ENCODE measurements around the gene LRBA. TPM values are rescaled to one million over a fixed set of nuclear protein-coding genes. Genes with fewer than 3 reads are reported as not detected.

LRBA gene
- total RNA-seq, 2 donors from 2014 or later = 37.7 to 70.5 TPM

GRCh38 chr4:150628073-150628472 lies 387.0 kb downstream of the LRBA start:
- Mint-ChIP-seq H3K27ac (no peak overlapping the region), H3K4me1 (ENCODE audit: low read depth in 2 of 2) (peaks cover 17 to 18% of the 10 kb centered on the region in 2 donors), H3K36me3 (peaks cover 13% of the 10 kb centered on the region), H3K27me3 (no peaks in the 10 kb centered on the region), H3K4me3 (no peak overlapping the region), H3K9me3 (no peaks in the 10 kb centered on the region)
- ATAC-seq (no peak), DNase-seq (ENCODE audit: low spot score) (no peak)

- no peak for DNase-seq (ENCODE audit: low spot score)
- peaks cover 6 to 10% of the 10 kb centered on the region in 2 donors for H3K4me1 Mint-ChIP-seq (ENCODE audit: low read depth in 2 of 2)
- H3K9me3 Mint-ChIP-seq = no peaks in the 10 kb centered on the region
- H3K4me3 Mint-ChIP-seq = no peak overlapping the region
- no peaks in the 10 kb centered on the region for H3K27me3 Mint-ChIP-seq
- peak overlapping the region in 1 of 2 donors; percentile 70 for H3K27ac Mint-ChIP-seq
- ATAC-seq = peak in 1 of 2 donors; percentile 45
- H3K36me3 Mint-ChIP-seq = peaks cover 8% of the 10 kb centered on the region
Observed at GRCh38 chr4:150625033-150625432, 390.1 kb downstream of the LRBA start.

- H3K36me3 Mint-ChIP-seq = peaks cover 8% of the 10 kb centered on the region
- no peak overlapping the region for H3K4me3 Mint-ChIP-seq
- H3K27me3 Mint-ChIP-seq = no peaks in the 10 kb centered on the region
- no peak for ATAC-seq
- no peak overlapping the region for H3K27ac Mint-ChIP-seq
- no peak for DNase-seq (ENCODE audit: low spot score)
- peaks cover 6 to 7% of the 10 kb centered on the region in 2 donors for H3K4me1 Mint-ChIP-seq (ENCODE audit: low read depth in 2 of 2)
- H3K9me3 Mint-ChIP-seq = no peaks in the 10 kb centered on the region
Observed at GRCh38 chr4:150624055-150624454, 391.0 kb downstream of the LRBA start.

DNA sequence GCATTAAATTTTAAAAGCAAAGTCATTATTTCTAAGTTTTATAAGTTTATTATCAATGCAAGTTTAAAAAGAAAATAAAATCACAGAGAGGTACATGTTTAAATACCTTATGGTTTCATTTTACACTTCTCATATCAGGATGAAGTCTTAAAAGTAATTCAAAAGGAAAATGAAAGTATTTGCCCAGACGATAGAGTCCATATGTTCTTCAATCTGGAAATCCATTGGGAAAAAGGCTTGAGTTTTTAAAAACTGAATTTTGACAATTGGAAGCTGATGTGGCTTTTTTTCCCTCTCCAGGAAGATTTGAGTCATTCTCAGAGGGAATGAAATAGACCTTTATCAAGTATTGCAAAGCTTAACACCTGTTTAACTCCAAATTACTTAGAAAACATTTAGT lies 396.0 kb downstream of the LRBA start:
- peaks cover 0 to 3% of the 10 kb centered on the region in 2 donors for H3K4me1 Mint-ChIP-seq (ENCODE audit: low read depth in 2 of 2)
- H3K9me3 Mint-ChIP-seq = no peaks in the 10 kb centered on the region
- H3K4me3 Mint-ChIP-seq = no peak overlapping the region
- peaks cover 8% of the 10 kb centered on the region for H3K36me3 Mint-ChIP-seq
- DNase-seq (ENCODE audit: low spot score) (no peak), ATAC-seq (no peak)
- H3K27ac Mint-ChIP-seq = no peak overlapping the region
- no peaks in the 10 kb centered on the region for H3K27me3 Mint-ChIP-seq

DNA sequence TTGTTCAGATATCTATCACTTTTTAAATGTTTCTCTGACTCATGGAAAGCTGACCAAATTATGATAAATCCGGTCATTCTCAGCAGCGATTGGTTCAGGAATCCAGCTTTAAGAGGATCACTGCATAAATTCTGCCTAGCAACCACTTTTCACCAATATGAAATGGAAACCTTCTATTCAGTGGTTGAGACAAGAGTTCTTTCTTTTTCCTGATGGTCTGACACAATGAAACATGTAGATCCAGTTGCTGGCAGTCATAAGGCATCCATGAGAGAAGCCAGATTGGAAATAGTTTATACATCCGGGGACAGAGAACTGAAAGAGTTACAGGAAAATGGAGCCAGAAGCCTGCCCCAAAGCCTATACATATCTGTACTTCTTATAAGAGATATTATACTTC lies 406.0 kb downstream of the LRBA start:
- no peaks in the 10 kb centered on the region for H3K27me3 Mint-ChIP-seq
- no peak for ATAC-seq
- no peaks in the 10 kb centered on the region for H3K9me3 Mint-ChIP-seq
- no peak overlapping the region for H3K27ac Mint-ChIP-seq
- H3K4me1 Mint-ChIP-seq (ENCODE audit: low read depth in 2 of 2) = no peaks in the 10 kb centered on the region
- H3K4me3 Mint-ChIP-seq = no peak overlapping the region
- no peak for DNase-seq (ENCODE audit: low spot score)
- H3K36me3 Mint-ChIP-seq = peaks cover 5% of the 10 kb centered on the region

GRCh38 chr4:150600812-150601445 lies 414.2 kb downstream of the LRBA start:
- no peak for DNase-seq (ENCODE audit: low spot score)
- ATAC-seq = no peak
- H3K27ac Mint-ChIP-seq = no peak overlapping the region
- no peaks in the 10 kb centered on the region for H3K4me1 Mint-ChIP-seq (ENCODE audit: low read depth in 2 of 2)
- no peak overlapping the region for H3K4me3 Mint-ChIP-seq
- peaks cover 6% of the 10 kb centered on the region for H3K36me3 Mint-ChIP-seq
- no peaks in the 10 kb centered on the region for H3K27me3 Mint-ChIP-seq
- no peaks in the 10 kb centered on the region for H3K9me3 Mint-ChIP-seq

GRCh38 chr4:150599547-150599946 lies 415.5 kb downstream of the LRBA start:
- Mint-ChIP-seq H3K9me3 (no peaks in the 10 kb centered on the region), H3K4me1 (ENCODE audit: low read depth in 2 of 2) (no peaks in the 10 kb centered on the region), H3K4me3 (no peak overlapping the region), H3K36me3 (peaks cover 6% of the 10 kb centered on the region), H3K27me3 (no peaks in the 10 kb centered on the region), H3K27ac (no peak overlapping the region)
- DNase-seq (ENCODE audit: low spot score) (no peak), ATAC-seq (no peak)

DNA sequence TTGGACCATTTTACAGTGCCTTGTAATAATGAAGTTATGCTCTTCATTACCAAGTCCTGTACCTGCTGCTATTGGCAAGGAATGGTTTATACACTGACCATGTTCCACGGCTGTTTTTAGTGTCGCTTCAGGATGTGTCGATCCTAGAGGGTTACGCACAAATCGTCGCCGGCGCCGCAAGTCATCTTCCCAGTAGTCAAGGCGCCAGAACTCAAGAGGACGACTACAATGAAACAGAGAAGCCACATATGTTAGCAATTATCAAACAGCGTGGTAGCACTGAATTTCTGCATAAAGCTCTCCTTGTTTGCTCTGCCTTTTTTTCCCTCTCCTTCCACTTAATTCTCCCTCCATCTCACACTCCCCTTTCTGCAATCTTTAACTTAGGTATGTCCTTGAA lies 416.2 kb downstream of the LRBA start:
- Mint-ChIP-seq H3K27ac (no peak overlapping the region), H3K4me3 (no peak overlapping the region), H3K4me1 (ENCODE audit: low read depth in 2 of 2) (no peaks in the 10 kb centered on the region), H3K36me3 (peaks cover 6% of the 10 kb centered on the region), H3K27me3 (no peaks in the 10 kb centered on the region), H3K9me3 (no peaks in the 10 kb centered on the region)
- DNase-seq (ENCODE audit: low spot score) = no peak
- no peak for ATAC-seq

GRCh38 chr4:150593996-150594395 lies 421.1 kb downstream of the LRBA start:
- no peaks in the 10 kb centered on the region for H3K4me1 Mint-ChIP-seq (ENCODE audit: low read depth in 2 of 2)

GRCh38 chr4:150591904-150592303 lies 423.2 kb downstream of the LRBA start:
- Mint-ChIP-seq H3K4me1 (ENCODE audit: low read depth in 2 of 2) (no peaks in the 10 kb centered on the region), H3K4me3 (no peak overlapping the region), H3K27me3 (no peaks in the 10 kb centered on the region), H3K27ac (peak overlapping the region in 1 of 2 donors; percentile 42), H3K36me3 (no peaks in the 10 kb centered on the region), H3K9me3 (no peaks in the 10 kb centered on the region)
- ATAC-seq (no peak), DNase-seq (ENCODE audit: low spot score) (no peak)

More at GRCh38 chr4:150593996-150594395, 421.1 kb downstream of the LRBA start:
- Mint-ChIP-seq H3K27ac (no peak overlapping the region), H3K36me3 (peaks cover 2% of the 10 kb centered on the region), H3K4me3 (no peak overlapping the region), H3K27me3 (no peaks in the 10 kb centered on the region), H3K9me3 (no peaks in the 10 kb centered on the region)
- ATAC-seq (no peak), DNase-seq (ENCODE audit: low spot score) (no peak)

- Mint-ChIP-seq H3K27ac (peak overlapping the region in 1 of 2 donors; percentile 42), H3K27me3 (no peaks in the 10 kb centered on the region), H3K36me3 (no peaks in the 10 kb centered on the region), H3K4me1 (ENCODE audit: low read depth in 2 of 2) (no peaks in the 10 kb centered on the region), H3K4me3 (no peak overlapping the region), H3K9me3 (no peaks in the 10 kb centered on the region)
- DNase-seq (ENCODE audit: low spot score) = no peak
- ATAC-seq = no peak
Observed at GRCh38 chr4:150591406-150591805, 423.7 kb downstream of the LRBA start.

- Mint-ChIP-seq H3K36me3 (no peaks in the 10 kb centered on the region), H3K4me3 (no peak overlapping the region), H3K9me3 (no peaks in the 10 kb centered on the region), H3K27ac (no peak overlapping the region), H3K27me3 (no peaks in the 10 kb centered on the region), H3K4me1 (ENCODE audit: low read depth in 2 of 2) (no peaks in the 10 kb centered on the region)
- ATAC-seq (no peak), DNase-seq (ENCODE audit: low spot score) (no peak)
Observed at GRCh38 chr4:150590631-150591030, 424.5 kb downstream of the LRBA start.

- Mint-ChIP-seq H3K9me3 (no peaks in the 10 kb centered on the region), H3K4me3 (no peak overlapping the region), H3K36me3 (no peaks in the 10 kb centered on the region), H3K27me3 (no peaks in the 10 kb centered on the region), H3K4me1 (ENCODE audit: low read depth in 2 of 2) (no peaks in the 10 kb centered on the region), H3K27ac (no peak overlapping the region)
- ATAC-seq = no peak
- no peak for DNase-seq (ENCODE audit: low spot score)
Observed at GRCh38 chr4:150589157-150589556, 425.9 kb downstream of the LRBA start.

DNA sequence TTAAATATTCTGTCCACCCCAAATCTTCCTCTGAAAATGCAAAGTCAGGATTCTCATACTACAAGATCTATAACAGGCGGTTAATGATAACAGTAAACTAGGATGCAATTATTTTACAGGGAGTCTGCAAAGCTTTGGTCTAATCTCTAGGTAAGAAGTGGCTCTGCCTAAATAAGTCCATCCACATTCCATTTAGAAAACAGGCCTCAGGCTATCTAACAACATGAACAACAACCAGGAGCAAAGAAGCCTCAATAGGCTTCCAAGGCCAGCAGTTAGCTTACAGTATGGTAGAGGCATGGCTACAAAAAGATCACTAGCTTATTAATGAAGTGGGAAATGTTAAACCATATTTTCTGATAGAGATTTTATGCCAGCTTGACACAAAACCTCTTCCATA lies 426.8 kb downstream of the LRBA start:
- no peak overlapping the region for H3K27ac Mint-ChIP-seq
- DNase-seq (ENCODE audit: low spot score) = no peak
- no peak overlapping the region for H3K4me3 Mint-ChIP-seq
- H3K4me1 Mint-ChIP-seq (ENCODE audit: low read depth in 2 of 2) = no peaks in the 10 kb centered on the region
- no peaks in the 10 kb centered on the region for H3K36me3 Mint-ChIP-seq
- ATAC-seq = no peak
- H3K27me3 Mint-ChIP-seq = no peaks in the 10 kb centered on the region
- H3K9me3 Mint-ChIP-seq = no peaks in the 10 kb centered on the region
